Embryonic facial prominence (tissue), 1 donor: ENCODE measurements around the gene PCK1.

Experiments
- DNase-seq: peaks from one replicate; pipeline ENCODE4 v3.0.0-alpha.2; 2016; ENCODE audit errors: extremely low spot score

Gene PCK1

DNA sequence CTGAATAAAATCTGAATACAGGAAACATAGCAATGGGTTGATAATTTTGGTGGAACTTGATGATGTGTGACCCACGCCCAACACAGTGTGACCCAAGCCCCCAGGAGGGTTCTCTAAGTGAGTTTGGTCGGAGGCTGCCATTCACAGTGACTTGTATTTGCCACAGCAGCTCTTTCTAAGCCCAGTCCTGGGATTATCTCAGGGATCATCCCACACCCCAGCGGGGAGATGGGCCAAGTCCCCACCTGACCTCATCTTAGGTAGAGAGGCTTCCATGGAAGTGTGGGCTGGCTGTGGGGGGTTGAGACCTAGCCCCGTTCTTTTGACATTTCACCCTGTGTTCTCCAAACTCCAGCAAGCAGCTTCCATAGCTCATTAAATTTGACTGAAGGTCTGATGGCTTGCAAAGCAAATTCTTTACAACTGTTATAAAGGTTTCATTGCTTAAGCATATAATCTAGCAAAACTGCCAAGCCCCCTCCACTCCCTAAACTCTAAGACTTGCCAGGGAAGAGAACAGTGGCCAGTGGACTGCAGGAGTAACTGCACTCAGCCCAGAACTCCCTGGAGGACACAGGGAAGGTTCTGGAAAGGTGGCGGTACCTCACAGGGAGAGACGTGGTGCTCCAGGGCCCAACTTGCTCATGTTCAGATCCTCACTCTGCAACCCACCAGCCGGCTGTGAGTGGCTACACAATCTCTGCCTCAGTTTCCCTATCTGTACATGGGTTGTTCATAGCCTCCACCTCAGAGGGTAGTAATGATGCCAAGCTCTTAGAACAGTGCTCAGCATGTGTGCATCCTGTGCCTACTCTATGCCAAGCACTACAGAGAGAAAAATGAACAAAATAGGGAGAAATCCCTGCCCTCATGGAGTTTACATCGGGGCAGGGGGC is 1.0 kb upstream of the PCK1 start:
- DNase-seq: no peak

- DNase-seq: no peak
Measured at GRCh38 chr20:57561356-57562279, 708 bp downstream of the PCK1 start.

DNA sequence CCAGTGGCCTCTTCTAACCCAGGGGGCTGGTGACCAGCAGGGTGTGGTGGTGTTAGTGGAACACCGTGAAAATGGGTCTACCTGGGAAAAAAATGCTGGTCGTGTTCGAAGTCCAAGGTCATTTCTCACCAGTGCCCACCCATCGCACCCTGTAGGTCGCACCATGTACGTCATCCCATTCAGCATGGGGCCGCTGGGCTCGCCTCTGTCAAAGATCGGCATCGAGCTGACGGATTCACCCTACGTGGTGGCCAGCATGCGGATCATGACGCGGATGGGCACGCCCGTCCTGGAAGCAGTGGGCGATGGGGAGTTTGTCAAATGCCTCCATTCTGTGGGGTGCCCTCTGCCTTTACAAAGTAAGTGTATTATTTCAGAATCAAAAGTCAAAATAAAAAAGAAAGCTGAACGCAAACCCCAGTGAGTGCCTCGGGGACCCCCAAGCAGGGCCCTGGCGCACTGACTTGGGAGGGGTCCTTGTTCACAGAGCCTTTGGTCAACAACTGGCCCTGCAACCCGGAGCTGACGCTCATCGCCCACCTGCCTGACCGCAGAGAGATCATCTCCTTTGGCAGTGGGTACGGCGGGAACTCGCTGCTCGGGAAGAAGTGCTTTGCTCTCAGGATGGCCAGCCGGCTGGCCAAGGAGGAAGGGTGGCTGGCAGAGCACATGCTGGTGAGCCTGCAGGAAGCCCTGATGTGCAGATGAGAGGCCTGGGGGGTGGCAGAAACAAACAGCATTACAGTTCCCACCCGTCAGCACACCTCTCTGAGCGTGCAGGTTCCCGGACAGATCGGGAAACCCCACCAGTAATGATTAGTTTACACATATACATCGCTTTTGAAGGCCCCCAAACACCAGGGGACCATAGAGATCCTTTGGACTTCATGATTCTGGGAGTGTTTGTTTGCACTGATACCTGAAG is 1.9 kb downstream of the PCK1 start:
- DNase-seq: no peak

GRCh38 chr20:57563522-57563921 is 2.6 kb downstream of the PCK1 start:
- DNase-seq: no peak

GRCh38 chr20:57564180-57564802 is 3.4 kb downstream of the PCK1 start:
- DNase-seq: no peak

GRCh38 chr20:57564951-57565642 is 4.2 kb downstream of the PCK1 start:
- DNase-seq: no peak

DNA sequence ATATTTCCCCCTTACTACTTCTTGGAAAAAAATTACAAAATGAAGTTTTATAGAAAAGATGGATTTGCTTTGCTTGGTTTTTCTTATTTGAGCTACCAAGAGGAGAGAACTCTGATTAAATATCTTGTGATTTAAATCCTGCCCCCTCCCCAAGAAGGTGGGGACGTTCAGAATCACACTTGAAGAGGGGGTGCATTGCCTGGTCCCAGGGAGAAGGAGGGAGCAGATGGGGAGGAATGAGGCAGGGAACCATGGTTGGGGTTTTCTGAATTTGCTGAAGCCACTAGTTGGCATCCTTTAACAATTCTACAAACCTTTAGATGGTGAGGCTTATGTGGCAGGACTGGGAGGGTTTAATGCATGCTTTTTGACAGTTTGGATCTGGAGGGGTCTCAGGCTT is 5.5 kb downstream of the PCK1 start:
- no peak for DNase-seq

DNA sequence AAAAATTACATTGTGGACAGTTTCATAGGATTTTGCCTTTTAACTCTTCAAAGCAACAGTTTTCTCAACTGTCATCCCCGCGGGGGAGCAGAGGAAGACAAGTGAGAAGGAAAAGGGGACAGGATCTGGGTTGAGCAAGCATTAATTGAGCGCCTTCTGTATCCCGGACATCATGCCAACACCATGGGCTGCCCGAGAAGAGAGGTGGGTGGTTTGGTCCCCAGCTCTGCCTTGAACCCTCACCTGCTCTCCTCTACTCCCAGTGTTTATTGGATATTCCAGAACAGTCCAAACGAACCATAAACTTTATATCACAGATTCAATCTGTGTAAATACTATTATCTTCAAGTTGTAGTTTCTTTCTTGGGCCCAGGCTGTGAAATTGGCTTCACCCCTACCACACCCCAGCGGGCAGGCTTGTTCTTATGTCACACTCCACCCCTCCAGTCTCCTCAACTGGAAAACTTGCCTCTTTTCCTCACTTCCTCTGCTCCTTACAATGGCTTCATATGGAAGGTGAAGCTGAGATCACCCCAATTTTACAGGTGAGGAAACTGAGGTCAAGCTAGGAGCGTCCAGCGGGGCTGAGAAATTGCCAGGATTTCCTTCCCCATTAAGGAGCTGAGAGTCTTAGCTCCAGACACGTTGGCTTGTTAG is 6.0 kb downstream of the PCK1 start:
- no peak for DNase-seq

DNA sequence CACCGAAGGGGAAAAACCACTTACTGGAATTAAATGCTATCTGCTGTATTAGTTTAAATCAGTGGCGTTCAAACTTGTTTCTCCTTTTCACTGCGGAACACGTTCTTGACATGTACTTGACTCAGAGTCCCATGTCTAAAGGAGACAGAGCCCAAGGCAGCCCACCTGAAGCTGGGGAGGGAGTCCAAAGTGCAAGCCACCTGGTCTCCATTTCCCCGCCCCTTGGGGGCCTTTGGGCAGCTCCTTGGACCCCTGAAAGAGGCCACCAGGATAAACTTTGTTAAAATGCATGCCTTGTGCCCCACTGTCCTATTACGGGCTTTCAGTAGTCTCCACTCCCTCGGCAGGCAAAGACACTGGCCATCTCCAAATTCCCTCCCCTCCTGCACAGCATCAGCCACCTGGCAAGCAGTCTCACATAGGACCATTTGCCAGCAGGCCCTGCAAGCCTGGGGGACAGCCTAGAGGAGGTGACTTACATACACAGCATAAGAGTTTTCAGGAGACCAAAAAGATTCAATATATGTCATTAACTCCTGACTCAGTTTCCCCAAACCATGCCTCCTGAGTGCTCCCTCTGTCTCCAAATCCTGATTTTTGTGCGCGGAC is 6.7 kb downstream of the PCK1 start:
- no peak for DNase-seq

DNA sequence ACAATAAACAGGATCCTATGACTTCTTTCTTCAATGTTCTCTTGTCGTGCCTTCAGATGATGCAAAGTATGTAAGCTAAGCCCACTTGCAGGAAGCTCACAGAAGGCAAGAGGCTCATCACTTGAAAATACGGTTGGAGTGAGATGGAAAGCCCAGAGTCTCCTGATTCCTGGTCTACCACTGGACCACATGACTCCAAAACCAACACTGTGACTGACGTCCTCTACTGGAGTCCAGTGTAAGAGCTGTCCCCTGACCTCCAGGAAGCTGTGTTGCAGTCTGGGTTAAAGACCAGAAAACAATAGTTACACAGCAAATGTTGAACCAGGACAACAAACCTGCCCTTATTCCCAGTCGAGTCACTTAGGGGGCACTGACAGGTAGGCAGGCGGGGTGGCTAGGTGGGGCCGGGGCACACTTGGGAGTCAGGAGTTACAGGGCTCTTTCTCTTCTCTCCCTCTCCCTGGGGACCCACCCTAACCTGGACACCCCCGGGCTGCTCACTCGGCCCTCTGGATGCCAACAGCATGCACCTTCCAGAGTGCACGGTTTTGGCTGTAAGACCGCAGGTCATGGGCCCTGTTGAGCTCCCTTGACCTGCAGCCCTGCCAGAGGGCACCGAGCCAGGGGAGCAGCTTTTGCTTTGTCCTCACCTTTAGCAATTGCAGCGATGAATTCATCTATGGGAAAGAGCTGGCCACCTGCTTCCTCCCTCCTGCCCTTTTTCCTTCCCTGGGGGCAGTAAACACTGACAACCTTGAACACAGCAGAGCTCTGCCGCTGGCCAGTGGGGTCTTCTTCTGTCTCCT is 7.4 kb downstream of the PCK1 start:
- DNase-seq: no peak

DNA sequence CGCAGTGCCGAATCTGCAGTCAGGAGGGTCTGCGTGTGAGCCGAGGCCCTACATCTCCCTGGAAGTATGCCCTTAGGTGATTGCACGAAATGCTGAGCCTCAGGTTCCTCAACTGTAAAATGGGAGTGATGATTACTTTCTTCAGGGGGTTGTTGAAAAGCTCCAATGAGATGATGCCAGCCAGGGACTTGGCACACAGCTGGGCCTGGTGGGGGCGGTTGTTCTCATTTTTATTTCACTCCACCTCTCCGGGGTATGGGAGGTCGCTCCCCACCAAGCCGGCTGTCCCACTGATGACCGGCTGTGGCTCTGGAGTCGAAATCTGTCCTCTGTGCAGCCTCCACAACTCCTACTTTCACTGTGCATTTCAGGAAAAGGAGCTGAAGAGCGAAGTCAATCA is 8.1 kb downstream of the PCK1 start:
- no peak for DNase-seq

DNA sequence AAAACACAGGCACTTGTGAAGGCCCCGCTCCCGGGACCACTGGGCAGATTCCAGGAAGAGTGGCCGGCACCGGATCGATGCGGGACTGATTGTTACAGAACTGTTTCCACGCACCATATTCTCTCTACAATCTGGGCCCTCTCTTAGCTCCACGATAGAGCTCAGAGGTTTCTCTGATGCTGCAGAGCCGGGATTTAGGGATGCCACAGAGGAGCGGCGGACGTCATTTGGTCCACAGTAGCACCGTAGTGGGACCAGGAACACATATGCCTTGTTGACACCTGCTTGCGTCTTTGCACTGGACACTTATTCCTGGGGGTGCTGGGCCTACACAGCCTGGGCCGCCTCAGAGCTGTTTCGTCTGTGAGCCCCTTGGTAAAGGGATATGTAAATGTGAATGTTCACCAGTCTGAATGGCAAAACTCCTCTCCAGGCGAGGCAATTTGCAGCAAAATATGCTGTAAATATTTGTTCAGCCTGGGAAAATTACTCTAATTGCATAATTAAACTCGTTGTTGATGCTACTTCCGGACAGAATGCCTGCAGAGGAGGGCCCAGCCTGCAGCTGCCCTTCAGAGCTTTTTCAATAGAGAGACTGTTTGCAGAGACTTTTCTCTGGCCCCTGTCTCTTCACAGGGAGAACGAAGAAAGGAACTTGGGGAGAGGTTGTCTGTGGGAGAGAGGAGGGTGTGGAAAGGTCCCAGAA is 9.4 kb downstream of the PCK1 start:
- no peak for DNase-seq

GRCh38 chr20:57570920-57571319 is 10.0 kb downstream of the PCK1 start:
- DNase-seq: no peak

DNA sequence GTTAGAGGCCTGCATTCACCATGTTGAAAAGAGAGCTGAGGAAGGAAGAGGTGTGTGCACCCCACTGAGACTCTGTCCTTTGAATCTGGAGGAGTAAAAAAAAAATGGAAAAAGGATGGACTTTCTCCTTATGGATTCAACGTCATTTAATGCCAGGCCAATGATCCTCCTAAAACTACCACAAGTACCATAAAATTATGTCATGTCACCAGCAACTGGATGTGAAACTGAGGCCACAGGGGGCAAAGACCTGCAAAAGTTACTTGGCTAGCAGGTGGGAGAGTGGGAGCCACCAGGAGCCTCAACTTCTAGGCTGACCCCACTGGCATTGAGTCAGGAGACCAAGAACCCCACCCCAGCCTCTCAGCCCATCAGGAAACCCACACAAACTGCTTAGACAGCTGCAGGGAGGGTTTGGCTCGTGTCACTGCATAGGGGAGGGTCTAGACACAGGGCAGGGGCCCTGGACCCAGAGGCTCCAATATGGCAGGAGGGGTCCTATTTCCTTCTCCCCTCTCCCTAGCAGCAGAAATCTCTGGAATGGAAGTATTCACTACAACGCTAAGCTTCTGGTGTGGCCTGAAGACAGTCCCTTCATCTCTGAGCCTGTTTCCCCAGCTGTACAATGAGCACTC is 11.0 kb downstream of the PCK1 start:
- no peak for DNase-seq

DNA sequence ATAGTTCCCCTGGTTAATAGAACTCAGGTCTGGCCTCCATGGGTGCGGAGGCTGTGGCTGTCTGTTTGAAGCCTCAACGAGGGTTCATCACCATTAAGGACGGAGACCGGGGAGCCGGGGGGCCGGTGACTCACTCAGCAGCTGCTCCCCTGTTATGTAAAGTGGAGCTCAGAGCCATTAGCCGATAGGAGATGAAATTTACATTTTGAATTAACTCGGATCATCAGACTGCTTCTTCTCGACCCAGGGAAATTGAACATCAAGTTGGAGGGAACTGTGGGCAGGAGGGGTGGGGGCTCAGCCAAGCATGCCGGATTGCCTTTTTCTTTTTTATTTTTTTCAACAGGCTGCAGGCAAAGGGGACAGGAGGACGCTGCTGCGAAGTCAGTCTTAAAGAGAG is 12.3 kb downstream of the PCK1 start:
- DNase-seq: no peak

- no peak for DNase-seq
Measured at GRCh38 chr20:57573894-57574293, 13.0 kb downstream of the PCK1 start.

- DNase-seq: no peak
Measured at GRCh38 chr20:57574954-57575353, 14.0 kb downstream of the PCK1 start.

DNA sequence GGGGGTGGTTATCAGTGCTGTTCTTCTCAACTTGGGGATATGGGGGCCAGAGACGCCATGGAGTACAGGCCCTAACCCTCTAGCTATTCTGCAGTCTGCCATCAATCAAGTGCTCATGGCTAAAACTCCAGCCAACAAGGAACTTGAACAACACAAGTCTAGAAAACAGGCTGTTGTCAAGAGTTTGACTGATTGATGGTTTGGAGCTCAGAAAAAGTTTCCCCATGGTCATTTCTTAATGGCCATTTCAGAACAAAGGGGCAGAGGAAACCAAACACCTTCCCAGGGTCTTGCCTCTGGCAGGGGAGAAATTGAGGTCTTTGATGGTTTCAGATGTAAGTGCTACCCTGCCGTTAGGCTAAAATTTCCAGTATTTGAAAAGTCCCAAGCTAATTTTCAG is 15.1 kb downstream of the PCK1 start:
- DNase-seq: no peak
